ENCODE results near the gene PPTC7.

DNA sequence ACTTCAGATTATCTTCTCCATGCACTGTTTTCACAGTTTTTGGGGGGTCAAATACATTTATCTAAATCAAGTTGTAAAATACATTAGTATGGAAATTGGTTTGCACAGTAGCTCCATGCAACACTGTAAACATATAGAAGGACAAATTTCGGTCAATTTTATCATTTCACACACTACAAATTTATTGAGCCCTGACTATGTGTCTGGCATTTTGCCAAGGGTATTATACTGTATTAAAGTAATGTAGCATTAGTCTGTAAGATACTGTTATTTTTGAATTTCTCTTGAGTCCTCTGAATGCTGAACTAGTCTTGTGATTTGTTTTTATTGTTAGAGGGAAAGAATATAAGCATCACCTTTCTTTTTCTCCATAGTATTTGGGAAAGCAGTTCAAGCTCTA lies 79.7 kb downstream of the PPTC7 start:
- TF ChIP-seq, protein P1, sequence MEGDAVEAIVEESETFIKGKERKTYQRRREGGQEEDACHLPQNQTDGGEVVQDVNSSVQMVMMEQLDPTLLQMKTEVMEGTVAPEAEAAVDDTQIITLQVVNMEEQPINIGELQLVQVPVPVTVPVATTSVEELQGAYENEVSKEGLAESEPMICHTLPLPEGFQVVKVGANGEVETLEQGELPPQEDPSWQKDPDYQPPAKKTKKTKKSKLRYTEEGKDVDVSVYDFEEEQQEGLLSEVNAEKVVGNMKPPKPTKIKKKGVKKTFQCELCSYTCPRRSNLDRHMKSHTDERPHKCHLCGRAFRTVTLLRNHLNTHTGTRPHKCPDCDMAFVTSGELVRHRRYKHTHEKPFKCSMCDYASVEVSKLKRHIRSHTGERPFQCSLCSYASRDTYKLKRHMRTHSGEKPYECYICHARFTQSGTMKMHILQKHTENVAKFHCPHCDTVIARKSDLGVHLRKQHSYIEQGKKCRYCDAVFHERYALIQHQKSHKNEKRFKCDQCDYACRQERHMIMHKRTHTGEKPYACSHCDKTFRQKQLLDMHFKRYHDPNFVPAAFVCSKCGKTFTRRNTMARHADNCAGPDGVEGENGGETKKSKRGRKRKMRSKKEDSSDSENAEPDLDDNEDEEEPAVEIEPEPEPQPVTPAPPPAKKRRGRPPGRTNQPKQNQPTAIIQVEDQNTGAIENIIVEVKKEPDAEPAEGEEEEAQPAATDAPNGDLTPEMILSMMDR (IDR thresholded peaks at IDR 0.05; ENCODE audit: low read depth, low read length): no peak
- no peak for TF ChIP-seq EZH2phosphoT487 (IDR thresholded peaks at IDR 0.05; ENCODE audit: low read depth)
